HT-29 (cell line): ENCODE data around the gene CDKL2. TPM values are rescaled to one million over a fixed set of nuclear protein-coding genes. Genes with fewer than 3 reads are reported as not detected.
"Not testable (repeated sequence)": the region's sequence is repeated elsewhere in the genome, so short reads cannot be mapped to it uniquely, and the experiment has no call there.

Experiments used
- DNase-seq: peaks from one replicate; pipeline ENCODE4 v3.0.0-alpha.2; 2015; ENCODE audit warnings: low spot score
- total RNA-seq: library from RNA; depleted of rRNA; stranded (reverse); fragments of >200 nt; shearing (Covaris generic); gene quantifications from 2 replicates; pipeline ENCODE4 v1.2.3, GENCODE V29; 2014; rRNA removed

CDKL2 gene
- not detected in 2 replicates for total RNA-seq

DNA sequence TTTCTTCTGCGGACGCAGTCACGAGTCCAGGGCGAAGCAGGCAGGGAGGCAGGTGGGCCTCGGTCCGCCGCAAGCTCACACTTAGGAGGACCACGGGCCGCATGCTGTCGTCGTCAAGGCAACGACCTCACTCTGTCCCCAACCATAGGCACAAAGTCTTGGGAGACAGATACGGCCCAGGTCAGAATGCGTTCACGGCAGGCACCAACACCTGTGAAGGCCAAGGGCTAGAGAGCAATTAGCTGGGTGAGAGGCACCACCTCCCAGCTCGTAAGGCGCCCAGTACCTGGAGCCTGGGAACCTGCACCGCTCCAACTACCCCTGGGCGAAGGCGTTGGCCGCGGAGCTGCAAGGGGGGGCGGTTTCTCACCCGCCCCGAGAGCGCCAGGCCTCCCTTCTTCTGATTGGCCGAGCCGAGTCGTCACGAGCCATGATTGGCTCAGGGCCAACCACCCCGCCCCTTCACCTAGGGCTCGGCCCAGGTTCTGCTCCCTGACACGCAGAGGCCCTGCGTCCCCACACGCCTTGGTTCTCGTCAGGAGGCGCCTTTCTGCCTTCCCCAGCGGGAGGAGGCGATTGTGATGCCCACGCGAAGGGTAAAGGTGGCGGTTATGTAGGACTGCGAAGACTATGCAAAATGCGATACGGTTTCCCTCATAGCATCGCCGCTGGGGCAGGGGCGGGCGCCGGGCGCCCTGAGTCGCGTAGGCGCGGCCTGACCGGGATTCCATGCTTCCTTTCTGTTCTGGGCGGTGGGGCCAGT, at the start of gene CDKL2:
TSS of gene CDKL2 (minus strand) at position 355 of the 763 bp plus-strand sequence. CDS start 4,540 bp downstream, outside the sequence.
- DNase-seq, result peak; percentile 93

DNA sequence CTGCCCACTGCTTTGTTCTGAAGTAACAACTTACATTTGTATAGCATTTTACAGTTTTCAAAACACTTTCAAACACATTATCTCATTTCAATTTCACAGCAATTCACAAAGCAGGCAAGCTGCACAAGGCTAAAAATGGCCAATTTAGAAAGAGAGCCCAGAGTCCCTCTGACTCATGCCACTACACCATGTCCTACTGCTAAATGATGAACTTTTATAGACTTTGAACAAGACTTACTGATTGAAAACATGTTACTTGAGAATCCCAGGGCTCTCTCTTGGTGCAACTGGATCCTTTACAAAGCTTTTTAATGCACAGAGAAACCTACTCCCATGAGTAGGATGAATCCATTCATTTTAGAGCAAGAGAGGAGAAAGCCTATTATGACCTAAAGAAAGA, 48.6 kb upstream of the CDKL2 start:
- no peak for DNase-seq

DNA sequence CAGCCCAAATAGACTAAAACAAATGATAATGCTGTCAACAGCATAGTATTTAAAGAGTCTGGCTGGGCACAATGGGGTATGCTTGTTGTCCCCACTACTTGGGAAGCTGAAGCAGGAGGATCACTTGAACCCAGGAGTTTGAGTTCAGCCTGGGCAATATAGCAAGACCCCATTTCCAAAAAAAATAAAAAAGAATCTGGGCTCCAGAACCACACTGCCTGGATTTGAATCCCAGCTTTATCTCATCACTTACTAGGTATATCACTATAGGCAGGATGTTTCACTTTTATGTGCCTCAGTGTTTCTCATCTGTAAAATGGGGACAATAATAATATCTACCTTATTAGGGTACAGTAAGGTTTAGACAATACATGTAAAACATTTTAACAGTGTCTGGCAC, 48.1 kb upstream of the CDKL2 start:
- no peak for DNase-seq

DNA sequence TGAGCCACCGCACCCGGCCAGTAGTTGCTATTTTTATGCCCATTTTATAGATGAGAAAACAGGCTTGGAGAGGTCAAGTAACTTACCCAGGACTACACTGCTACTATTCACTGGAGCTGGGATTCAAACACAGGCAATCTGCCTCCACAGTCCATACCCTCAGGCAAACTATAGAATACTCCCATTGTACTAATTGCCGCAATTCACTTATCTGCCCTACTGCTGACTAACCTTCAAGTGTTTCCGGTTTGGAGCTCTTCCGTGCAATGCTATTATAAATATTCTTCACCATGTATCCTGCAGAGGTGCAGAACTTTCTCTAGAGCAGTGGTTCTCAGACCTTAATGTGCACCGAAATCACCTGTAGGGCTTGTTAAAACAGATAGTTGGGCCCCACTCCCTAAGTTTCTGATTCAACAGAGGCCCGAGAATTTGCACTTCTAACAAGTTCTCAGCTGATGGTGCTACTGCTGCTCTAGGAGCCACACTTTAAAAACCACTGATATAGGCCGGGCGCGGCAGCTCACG, 44.7 kb upstream of the CDKL2 start:
- DNase-seq, result no peak

DNA sequence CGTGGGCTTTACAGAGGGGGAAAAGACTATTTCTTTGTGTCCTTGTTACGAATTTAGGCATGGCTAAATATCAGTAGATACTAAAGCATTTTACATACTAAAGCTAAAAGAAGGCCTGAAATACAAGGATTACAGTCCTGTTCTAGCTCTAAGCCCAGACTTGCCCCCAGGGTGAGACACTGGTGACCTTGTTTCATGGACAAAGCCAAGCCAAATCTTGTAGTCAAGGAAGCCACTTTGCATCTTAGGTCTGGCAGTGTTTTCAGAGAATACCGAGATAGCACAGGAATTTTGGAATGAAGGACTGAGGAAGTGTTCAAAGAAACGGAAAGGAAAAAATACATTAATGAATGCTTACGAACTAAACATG, 43.6 kb upstream of the CDKL2 start:
- DNase-seq, result no peak

DNA sequence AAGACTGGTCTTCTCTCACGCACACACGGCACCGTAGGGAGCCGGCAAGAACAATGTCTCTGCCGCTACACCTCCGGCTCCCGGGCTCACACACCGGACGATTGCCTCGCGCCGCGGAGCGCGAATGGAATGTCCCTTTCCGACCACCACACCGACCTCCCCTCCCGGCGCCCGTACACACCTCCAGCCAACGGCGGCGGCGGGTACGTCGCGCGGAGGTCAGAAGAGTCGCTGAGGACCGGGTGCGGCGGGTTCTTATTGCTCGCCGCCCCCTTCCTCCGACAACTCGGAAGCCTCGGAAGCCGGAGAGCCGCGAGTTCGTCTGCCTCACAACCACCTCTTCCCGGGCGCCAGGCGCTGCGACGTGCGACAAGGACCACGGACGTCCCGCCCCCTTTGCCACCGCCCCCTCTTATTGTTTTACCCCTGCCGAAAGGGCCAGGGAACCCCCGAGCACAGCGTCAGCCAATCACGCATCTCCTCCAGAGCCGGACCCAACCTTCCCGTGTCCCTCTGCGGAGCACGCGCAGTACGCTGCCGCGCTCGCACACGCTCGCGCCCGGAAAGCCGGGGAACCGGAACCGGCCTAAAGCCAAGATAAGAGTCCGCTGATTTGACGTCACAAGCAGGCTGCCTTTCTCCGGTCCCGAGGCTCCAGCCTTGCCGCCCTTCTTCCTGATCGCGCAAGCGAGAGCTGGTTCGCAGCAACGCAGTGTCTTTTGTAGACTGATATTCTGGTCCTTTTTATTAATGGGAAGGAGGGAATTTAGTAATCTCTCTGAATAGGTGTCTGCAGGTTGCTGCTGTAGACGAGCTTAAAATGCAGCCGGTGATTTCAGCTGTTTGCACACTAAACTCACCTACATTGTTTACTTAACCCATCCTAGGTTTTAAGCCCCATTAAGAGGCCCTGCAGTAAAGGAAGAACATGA, 43.0 kb upstream of the CDKL2 start, which contains the start of gene G3BP2:
TSS of gene G3BP2 (minus strand) at position 385 of the 932 bp plus-strand sequence. CDS start 11,386 bp downstream, outside the sequence.
- DNase-seq, result peak; percentile 98

DNA sequence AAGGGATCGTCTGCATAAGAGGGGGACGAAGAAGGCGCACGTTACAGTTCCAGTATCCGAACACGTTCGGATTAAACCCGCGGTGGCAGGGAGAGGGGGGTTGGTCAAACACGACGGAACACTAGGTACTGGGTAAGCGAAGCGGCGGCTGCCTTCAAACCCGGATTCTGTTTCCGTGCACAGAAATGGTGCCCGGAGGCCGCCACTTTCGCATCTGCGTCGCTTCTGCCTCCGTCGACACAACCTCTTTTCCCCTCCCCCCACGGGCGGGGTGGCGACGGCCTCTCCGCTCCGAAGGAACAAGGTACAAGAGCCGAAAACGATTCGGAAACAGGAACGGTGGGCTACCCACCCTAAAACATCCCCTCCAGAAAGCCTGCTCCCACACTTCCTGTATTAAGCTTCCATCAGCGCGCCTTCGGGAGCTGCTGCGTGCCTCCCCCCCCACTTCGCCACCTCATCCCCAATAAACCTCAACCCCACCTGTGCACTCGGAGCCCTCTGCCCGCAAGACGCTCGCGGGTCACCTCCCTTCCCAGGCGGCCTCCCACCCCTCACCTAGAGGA, 42.2 kb upstream of the CDKL2 start:
- DNase-seq, result peak; percentile 67

DNA sequence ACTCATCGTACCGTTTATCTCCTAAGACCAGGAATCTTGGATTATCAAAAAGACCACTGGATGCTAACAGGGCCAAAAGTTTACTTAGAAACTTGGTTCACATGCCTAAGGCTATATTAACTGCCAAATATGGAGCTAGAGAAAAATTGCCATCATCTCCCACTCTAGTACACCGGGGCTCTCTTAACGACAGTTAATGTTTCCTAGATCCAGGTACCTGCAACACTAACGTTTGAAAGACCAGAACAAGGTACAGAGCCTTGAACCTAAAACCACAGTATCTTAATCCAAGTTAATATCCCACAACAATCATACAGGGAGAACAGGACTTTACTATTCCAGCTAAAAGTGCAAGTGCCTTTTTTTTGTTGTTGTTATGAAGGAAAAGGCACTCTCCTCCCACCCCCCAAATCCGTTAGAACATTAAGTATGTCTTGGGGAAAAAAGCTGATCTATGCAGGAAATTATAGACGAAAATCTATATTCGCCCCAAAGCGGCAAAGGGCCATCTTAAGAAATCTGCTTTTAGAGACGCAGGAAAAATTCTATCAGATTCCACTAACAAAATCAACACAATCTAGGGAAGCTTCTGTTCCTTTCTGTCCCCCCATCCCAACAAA, 41.6 kb upstream of the CDKL2 start:
- peak; percentile 20 for DNase-seq

DNA sequence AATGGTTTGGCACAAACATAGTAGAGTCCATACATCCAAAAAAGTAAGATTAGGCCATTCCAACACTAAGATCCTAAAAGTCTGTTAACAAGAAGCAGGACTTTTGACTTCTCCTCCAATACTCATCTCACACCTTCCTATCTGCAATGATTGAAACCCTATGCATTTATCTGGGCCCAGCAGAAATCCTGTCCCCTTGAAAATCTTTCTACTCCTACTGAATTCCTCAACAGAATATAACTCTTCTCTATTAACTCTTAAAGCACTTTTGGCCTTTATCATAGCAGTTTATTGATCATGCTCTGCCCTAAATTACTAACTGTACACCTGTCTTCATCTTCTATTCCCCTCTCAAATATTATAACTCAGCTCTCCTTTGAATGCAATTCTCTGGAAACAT, 38.3 kb upstream of the CDKL2 start:
- DNase-seq, result no peak

DNA sequence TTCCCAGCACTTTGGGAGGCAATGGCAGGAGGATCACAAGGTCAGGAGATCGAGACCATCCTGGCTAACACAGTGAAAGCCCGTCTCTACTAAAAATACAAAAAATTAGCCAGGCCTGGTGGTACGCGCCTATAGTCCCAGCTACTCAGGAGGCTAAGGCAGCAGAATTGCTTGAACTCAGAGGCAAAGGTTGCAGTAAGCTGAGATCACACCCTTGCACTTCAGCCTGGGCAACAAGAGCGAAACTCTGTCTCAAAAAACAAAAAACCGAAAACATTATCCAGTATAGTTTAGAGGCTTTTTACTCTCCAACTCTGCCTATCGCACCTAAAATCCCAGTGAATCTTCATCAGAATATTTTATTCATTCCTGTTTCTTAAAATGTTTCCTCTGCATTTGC, 37.3 kb upstream of the CDKL2 start:
- not testable (repeated sequence) for DNase-seq

DNA sequence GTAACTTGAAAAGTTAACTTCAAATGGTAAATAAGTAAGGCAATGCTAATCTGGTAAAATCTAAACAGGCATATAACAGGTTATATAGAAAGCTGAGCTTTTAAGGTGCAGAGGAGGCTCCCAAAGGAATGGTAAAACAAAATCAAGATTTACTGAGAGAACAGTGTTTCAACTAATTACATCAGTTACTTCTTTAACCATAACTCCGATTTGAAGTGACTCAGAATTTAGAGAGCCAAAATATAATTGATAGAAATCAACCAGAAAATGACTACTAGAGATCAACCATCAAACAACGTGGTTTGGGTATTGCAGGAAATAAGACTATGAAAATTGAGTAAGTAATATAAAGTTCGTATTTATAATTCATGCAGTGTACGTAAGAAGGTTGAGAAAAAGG, 36.0 kb upstream of the CDKL2 start:
- DNase-seq, result no peak

DNA sequence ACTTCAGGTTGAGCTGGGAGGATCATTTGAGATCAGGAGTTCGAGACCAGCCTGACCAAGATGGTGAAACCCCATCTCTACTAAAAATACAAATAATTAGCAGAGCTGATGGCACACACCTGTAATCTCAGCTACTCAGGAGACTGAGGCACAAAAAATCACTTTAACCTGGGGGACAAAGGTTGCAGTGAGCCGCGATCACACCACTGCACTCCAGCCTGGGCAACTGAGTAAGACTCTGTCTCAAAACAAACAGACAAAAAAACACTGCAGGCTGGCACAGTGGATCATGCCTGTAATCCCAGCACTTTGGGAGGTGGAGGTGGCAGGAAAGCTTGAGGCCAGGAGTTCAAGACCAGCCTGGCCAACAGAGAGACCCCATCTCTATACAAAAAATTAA, 34.3 kb upstream of the CDKL2 start:
- DNase-seq, result not testable (repeated sequence)

DNA sequence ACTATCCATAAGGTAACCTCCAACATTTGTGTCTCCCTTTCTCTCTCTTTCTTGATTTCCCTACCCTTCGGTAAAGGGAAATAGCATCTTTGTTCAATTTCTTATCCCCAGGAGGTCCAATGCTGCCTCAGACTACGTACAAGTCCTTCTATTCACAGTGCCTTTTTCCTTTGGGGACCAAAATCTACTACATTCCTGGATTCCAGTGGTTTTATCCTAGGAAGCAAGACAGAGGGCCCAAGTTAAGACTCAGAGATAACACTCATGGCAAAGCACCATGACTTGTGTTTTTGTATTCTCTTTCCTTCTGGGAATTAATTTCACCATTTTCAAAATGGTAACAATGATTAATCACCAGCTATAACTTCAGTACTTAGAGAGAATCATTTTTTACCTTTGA, 32.3 kb upstream of the CDKL2 start:
- no peak for DNase-seq

DNA sequence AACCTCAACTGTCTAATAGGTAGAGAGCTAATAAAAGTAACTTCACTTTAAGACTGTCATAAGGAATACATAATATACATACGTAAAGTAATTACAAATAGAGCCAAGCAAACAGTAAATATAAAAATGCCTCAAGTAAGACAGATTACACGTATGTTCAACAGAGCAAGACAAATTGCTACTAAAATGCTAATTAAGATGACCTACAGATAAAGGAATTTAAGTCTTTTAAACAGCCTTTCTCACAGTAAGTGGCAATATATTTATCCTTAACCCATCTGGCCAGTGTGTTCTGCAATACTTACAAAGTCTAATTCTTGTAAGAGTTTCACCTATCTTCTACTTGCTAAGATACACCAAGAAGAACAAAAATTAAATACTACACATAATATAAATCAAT, 30.2 kb upstream of the CDKL2 start:
- no peak for DNase-seq

DNA sequence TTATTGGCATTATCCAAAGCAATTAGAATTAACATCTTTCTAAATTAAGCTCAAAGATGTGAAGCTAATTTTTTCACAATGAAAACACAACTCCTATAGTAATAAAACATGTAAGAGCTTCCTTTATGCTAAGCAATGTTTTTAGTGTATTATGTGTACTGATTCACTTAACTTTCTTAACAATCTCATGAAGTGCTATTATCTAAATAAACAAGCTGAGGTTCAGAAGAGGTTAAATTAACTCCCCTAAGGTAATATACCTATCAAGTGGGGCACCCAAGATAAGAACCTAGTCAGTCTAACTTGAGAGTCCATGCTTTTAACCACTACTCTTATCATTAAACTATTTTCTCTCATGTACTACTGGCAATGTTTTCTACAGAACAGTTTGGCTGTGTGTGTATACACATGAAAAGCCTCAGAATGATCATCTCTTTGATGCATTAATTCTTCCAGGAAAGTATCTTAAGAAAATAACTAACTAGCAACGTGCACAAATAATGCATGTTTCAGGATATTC, 29.2 kb upstream of the CDKL2 start:
- DNase-seq, result no peak

DNA sequence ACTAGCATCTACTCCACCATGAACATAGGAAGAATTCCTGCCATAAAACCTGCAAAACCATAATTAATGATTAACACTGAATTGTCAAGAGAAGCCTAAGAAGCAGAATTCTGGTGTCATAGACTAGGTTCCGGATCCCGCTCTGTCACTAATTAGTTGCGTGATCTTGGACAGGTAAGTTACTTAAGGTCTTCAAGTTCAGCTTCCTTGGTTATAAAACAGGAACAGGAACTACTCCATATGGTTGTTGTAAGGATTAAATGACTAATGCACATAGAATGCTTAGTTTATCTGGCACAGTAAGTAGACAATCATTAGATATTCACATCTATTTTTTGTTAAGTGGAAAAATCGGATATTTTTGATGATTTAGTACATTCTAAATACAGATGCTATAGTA, 28.5 kb upstream of the CDKL2 start:
- peak; percentile 60 for DNase-seq

DNA sequence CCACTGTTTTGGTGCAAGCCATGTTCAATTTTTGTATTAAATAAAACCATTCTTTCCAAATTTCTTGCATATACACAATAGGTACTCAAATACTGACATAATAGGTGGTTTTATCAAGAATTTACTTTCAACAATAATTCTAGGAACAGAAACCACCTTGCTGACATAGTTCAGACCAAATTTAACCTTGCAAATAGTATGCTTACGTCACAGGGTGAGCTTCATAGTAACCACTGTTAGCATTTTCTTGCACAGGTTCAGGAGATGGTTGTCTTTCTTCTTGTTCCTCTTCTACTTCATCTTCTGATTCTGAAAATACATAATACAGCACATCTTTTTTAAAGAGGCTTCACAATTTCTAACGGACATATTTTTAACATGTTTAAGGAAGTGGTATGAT, 25.2 kb upstream of the CDKL2 start:
- no peak for DNase-seq

DNA sequence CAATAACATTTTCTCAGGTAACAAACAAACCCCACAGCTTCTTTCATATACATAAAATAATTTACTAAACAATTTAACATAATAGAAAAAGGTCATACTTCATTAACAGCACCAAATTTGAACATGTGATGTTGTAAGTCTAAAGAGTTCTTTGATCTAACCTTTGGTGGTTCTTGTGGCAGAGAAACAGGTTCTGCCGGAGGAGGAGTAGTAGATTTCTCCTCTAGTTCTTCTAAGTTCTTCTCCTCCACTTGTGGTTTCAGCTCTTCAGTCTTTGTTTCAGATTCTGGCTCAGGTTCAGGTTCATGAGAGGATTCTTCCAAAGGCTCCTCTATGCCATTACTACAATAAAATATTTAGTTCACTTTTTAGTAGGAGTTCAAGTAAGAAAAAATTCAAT, 24.6 kb upstream of the CDKL2 start:
- no peak for DNase-seq

DNA sequence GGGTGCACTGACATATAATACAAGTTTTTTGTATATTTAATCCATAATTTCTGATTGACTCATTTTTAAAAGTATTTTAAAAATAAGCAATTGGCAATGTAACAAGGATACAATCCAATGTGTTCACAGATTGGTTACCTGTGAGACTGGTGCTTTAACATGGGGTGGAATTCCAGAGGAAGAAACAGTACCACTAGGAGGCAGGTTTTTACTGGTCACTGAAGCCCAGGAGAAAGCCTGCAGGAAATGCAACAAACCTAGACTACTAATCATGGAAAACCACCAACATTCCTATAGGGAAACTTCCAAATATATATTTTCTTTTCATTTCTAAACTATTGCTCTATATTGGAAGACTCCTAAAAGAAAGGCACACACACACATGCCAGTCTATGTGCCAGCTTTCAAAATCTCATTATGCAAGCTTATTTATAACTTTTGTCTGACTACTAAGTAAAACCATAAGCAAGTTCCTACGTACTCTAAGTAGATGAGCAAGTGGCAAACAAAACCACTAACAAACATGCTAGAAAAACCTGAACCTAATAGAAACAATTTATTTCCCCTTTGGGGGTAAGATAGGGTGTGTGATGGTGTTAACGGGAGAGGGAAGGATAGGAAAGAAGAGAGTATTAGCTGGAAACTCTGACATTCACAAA, 23.6 kb upstream of the CDKL2 start:
- peak; percentile 52 for DNase-seq

DNA sequence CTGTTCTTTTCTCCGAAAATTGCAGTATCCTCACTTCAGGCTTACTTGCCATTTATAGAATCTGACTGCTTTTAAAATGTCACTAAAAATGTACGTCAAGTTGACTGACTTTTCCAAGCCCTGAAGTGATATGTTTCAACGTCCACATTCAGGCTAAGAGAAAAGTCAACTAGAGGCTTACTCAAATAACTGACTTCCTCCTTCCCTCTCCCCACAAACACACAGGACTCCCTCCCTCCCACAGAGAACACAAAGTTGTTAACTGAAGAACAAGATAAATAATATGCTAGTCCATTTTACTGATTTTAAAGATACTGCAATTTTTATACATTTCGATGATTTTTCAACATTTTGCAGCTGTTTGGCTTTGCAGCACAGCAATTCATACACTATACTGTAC, 13.8 kb upstream of the CDKL2 start:
- DNase-seq, result no peak

DNA sequence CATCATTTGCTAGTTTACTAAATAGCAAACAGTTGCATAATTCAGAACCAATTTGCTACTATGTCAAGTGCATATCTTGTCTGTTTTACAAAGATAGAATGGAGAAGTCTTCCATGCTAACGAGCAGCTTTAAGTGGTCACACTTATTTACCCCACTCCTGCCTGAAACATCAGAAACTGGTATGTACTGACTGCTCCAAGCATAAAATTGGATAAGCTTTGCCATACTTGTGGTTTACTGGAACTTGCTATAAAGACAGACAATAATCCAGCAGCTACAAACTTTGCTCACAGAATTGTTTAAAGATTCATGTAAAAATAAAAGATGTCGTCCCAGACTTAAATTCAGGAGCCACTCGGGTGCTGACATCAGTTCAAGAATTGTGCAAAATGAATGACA, 13.3 kb upstream of the CDKL2 start:
- DNase-seq, result no peak
